Measurements from ENCODE around the gene KAT7.
"Not testable (repeated sequence)": the region's sequence is repeated elsewhere in the genome, so short reads cannot be mapped to it uniquely, and the experiment has no call there.

The KAT7 gene

DNA sequence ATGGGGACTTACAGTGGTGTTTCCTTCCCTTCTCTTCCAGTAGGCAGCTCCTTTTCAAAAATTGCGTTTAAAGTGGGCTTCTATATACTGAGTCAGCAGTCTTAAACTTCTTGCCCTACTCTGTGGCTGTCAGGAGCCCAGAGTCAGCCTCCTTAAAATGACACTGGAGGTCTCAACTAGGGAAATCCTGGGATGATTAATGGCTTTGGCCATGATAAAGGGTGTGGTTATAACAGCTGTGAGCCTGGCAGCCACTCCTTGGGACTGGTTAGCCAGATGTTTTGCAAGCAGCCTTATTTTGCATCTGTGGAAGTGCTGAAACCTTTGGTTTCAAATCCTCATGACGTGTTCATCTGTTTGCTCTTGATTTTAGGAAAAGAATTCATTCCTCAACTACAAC lies 34.3 kb downstream of the KAT7 start:
- DNase-seq (ENCODE audit: low read depth), result peak; percentile 91
- TF ChIP-seq, protein P1, sequence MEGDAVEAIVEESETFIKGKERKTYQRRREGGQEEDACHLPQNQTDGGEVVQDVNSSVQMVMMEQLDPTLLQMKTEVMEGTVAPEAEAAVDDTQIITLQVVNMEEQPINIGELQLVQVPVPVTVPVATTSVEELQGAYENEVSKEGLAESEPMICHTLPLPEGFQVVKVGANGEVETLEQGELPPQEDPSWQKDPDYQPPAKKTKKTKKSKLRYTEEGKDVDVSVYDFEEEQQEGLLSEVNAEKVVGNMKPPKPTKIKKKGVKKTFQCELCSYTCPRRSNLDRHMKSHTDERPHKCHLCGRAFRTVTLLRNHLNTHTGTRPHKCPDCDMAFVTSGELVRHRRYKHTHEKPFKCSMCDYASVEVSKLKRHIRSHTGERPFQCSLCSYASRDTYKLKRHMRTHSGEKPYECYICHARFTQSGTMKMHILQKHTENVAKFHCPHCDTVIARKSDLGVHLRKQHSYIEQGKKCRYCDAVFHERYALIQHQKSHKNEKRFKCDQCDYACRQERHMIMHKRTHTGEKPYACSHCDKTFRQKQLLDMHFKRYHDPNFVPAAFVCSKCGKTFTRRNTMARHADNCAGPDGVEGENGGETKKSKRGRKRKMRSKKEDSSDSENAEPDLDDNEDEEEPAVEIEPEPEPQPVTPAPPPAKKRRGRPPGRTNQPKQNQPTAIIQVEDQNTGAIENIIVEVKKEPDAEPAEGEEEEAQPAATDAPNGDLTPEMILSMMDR (conservative IDR thresholded peaks at IDR 0.05; ENCODE audit: low read length), result no peak

DNA sequence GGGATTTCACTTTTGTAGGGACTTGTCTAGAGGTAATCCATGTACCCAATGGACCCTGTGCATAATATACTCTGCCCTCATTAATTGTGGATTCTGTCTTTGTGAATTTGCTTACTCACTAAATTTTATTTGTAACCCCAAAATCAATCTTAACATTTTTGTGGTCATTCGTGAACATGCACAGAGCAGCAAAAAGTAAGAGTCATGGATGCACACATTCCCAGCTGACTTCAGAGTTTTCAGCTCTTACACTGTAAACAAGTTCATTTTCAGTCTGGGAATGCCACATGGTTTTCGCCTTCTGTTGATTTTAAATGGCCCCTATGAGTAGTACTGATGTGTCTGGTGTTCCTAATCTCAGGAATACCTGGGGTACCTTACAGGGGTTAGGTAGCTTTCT lies 35.1 kb downstream of the KAT7 start:
- peak; percentile 81 for DNase-seq (ENCODE audit: low read depth)
- no peak overlapping the region for H3K4me3 ChIP-seq (ENCODE audit: low read length)
- TF ChIP-seq, protein P1 (conservative IDR thresholded peaks at IDR 0.05; ENCODE audit: low read length), result no peak

More for the DNA sequence above, 34.3 kb downstream of the KAT7 start:
- H3K4me3 ChIP-seq (ENCODE audit: low read length), result no peak overlapping the region

DNA sequence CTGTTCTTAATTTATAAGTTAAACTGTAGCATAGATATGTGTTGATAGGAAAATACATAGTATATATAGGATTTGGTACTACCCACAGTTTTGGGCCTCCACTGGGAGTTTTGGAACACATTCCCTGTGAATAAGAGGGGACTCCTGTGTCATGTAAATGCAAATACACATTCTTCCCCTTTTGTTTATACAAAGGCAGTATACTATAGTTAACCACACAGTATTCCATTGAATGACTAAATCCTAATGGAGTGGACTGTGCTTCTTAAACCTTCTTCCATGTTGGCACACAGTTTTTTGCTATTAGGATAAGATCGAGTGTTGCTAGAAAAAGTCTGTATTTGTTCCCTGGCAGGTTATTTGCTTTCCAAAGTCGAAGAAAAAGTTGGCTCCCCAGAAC lies 37.2 kb downstream of the KAT7 start:
- DNase-seq (ENCODE audit: low read depth), result no peak
- H3K4me3 ChIP-seq (ENCODE audit: low read length), result no peak overlapping the region
- TF ChIP-seq, protein P1 (conservative IDR thresholded peaks at IDR 0.05; ENCODE audit: low read length), result no peak

DNA sequence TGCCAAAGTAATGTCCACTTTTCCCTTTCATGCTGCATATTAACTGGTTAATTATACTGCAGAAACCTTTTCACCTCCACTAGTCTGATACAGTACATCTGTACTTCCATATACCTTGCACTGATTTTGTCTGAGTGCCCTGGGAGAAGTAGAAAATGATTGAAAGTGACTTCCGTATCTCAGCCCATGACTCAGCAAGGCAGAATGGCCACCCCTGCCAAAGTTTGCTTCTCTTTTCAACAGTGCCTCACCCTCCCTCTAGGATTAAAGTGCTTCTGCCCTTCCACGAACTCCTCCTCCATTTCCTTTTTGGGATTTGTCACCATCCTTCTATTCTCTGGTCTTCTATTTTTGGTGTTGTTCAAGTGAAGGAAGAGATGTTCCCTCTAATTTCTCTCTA lies 39.8 kb downstream of the KAT7 start:
- peak; percentile 45 for DNase-seq (ENCODE audit: low read depth)
- H3K4me3 ChIP-seq (ENCODE audit: low read length), result not testable (repeated sequence)

DNA sequence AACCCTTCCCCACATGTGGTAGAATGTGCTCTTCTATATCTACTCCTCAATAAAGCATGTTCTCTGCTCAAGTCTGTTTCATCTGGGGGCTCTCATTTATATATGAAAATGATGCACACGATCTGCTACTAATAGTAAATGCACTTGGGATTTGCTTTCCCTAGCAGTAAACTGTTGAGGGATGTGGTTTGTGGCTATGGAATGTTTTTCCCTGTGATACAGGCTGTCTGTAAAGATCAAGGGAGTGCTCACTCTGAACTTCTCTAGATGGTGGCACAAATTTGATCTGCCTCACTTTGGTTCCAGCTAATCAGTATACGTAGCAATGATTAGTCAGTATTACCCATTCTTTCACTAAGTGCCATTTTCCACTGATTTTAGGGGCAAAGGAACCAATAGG lies 40.5 kb downstream of the KAT7 start:
- TF ChIP-seq, protein P1 (conservative IDR thresholded peaks at IDR 0.05; ENCODE audit: low read length), result no peak
- DNase-seq (ENCODE audit: low read depth), result no peak
- no peak overlapping the region for H3K4me3 ChIP-seq (ENCODE audit: low read length)

DNA sequence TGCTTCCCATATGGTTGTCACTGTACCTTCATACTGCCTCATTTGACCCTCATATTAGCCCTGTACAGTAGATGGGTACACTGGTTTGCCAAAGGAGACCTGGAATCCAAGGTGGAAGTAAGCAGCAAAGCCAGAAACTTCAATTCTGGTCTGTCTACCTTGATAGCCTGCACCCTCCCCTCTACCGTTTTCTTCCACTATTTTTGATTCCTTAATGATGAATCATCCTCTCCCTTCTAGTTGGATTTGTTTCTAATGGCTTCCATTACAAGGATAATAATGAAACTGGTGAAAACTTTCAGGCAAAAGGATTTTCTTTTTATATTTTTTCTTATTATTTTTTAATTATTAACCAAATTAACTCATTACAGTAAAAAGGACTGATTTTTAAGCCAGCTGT lies 42.1 kb downstream of the KAT7 start:
- no peak for DNase-seq (ENCODE audit: low read depth)
- no peak overlapping the region for H3K4me3 ChIP-seq (ENCODE audit: low read length)
- TF ChIP-seq, protein P1 (conservative IDR thresholded peaks at IDR 0.05; ENCODE audit: low read length), result no peak

DNA sequence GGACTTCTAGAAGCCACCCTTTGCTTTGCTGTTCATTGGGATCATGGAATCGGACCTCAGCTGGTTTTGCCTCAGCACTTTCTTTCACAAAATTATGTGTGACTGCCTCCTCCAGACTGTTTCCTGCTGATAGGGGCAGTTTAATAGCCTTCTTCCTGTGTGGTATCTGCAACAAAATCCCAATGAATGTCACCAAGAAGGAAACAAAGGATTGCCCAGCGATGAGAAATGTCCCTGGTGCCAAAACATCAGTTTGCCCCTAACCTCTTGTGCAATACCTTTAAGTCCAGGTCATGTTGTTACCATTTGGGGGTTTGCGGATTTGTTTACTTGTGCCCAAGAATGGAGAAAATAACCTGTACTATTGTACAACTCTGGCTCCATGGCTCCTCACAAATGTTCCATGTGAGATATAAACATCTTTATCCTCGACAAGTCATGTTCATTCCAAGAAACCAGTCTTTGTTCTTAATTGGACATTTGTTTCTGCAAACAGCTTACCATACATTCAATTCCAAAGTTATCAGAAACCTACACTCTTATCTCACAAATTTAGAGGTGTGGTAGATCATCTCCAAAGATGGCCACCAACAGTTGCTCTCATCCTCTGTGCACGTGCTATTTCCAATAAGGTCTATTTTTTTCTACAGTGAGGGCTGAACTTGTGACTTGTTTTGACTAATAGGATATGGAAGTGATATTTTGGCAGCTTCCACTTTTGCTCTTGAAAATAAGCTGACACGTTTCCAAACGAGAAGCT lies 44.5 kb downstream of the KAT7 start:
- TF ChIP-seq, protein P1 (conservative IDR thresholded peaks at IDR 0.05; ENCODE audit: low read length), result no peak
- H3K4me3 ChIP-seq (ENCODE audit: low read length), result no peak overlapping the region
- no peak for DNase-seq (ENCODE audit: low read depth)
